Activated B cell treated with CpG ODN at 0.5 μM for 24 hours (primary cell): Measurements from ENCODE around the gene CAP1. TPM values are rescaled to one million over a fixed set of nuclear protein-coding genes. Genes with fewer than 3 reads are reported as not detected.

Source experiments
- ATAC-seq: fragments of 200-7000 bp; cut with Tn5 transposase; one replicate; pipeline ENCODE4 v1.10.0; 2021; ENCODE audit warnings: low read depth, mild to moderate bottlenecking, moderate library complexity
- CTCF ChIA-PET: fragments of 350-600 bp; sonication (Branson Sonifier 250); formaldehyde crosslinking; loops from one replicate; lab custom pipeline; 2021; ENCODE audit warnings: antibody characterized with exemption; lab: Charles Lee
- POLR2A ChIA-PET: fragments of 350-600 bp; sonication (Branson Sonifier 250); formaldehyde crosslinking; loops from one replicate; lab custom pipeline; 2021; ENCODE audit warnings: antibody characterized with exemption; lab: Charles Lee
- DNase-seq: peaks from one replicate; pipeline ENCODE4 v3.0.0; 2022
- H3K27ac Mint-ChIP-seq: one replicate; pipeline ENCODE4 v1.8.0; 2020; ENCODE audit warnings: mixed read lengths
- H3K27me3 Mint-ChIP-seq: one replicate; pipeline ENCODE4 v1.8.0; 2021; ENCODE audit warnings: mixed read lengths
- H3K36me3 Mint-ChIP-seq: one replicate; pipeline ENCODE4 v1.8.0; 2021; ENCODE audit warnings: low read depth, mixed read lengths
- H3K4me1 Mint-ChIP-seq: one replicate; pipeline ENCODE4 v1.8.0; 2021; ENCODE audit warnings: mixed read lengths
- H3K4me3 Mint-ChIP-seq: one replicate; pipeline ENCODE4 v1.8.0; 2020; ENCODE audit warnings: mild to moderate bottlenecking, mixed read lengths
- H3K9me3 Mint-ChIP-seq: one replicate; pipeline ENCODE4 v1.8.0; 2020; ENCODE audit warnings: mixed read lengths
- intact Hi-C: fragments of 100-400 bp; cut with micrococcal nuclease; formaldehyde crosslinking; loops from one replicate; pipeline ENCODE4 v1.15.1; 2024
- total RNA-seq: library from RNA; stranded (reverse); gene quantifications from 2 replicates; pipeline ENCODE4 v1.2.3, GENCODE V29; 2022
- TF ChIP-seq, protein P1 (sequence below): fragments of 200-600 bp; IDR thresholded peaks from one replicate; pipeline ENCODE4 v1.8.0; 2022; ENCODE audit warnings: antibody characterized with exemption, mild to moderate bottlenecking

Gene CAP1
- total RNA-seq, 1 donor from 2014 or later, result 410 TPM

DNA sequence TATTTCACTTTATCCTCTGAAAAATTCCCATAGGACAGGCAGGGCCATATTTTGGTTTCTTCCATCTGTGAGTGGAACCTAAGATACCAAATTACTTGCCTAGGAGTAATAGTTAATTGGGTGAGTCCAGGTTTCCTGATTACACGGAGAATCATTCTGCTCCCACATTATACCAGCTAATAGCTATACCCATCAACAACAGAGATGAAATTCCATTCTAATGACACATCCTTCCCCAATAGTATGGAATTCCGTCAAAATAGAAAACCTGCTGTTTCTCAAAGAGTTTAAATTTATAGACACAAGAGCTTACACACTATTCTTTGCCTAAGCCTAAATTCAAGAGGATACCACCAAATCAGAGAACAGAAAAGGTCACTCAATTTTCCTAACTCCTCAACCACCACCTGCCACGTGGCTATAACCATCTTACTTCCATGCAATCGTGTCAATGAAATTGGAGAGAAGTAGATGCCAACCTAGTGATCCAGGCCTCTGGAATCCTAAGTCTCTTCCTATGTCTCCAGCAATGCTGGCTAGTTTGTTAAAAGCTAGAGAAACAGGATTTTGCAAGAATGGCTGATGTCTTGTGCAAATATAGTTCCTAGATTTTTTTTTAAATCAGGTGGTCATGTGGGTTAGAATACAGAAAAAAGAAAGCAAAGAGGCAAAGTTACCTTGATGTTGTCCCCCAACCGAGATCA is 50.3 kb downstream of the CAP1 start:
- Mint-ChIP-seq H3K27ac (no peak overlapping the region), H3K36me3 (peaks cover 60% of the 10 kb centered on the region), H3K4me1 (peaks cover 3% of the 10 kb centered on the region), H3K27me3 (no peaks in the 10 kb centered on the region), H3K4me3 (no peak overlapping the region), H3K9me3 (no peaks in the 10 kb centered on the region)
- no peak for ATAC-seq
- DNase-seq, result no peak
- CTCF ChIA-PET, result interaction anchor here (1.2 to 1.6 kb wide), 2 partner anchors 11 to 248 kb away, joined by 4 to 7 read pairs; no protein-coding TSS in a partner anchor
- POLR2A ChIA-PET, result no interaction called here
- TF ChIP-seq, protein P1, sequence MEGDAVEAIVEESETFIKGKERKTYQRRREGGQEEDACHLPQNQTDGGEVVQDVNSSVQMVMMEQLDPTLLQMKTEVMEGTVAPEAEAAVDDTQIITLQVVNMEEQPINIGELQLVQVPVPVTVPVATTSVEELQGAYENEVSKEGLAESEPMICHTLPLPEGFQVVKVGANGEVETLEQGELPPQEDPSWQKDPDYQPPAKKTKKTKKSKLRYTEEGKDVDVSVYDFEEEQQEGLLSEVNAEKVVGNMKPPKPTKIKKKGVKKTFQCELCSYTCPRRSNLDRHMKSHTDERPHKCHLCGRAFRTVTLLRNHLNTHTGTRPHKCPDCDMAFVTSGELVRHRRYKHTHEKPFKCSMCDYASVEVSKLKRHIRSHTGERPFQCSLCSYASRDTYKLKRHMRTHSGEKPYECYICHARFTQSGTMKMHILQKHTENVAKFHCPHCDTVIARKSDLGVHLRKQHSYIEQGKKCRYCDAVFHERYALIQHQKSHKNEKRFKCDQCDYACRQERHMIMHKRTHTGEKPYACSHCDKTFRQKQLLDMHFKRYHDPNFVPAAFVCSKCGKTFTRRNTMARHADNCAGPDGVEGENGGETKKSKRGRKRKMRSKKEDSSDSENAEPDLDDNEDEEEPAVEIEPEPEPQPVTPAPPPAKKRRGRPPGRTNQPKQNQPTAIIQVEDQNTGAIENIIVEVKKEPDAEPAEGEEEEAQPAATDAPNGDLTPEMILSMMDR, result no peak
- intact Hi-C loops, result loop anchor here (10.0 kb wide), 1 partner anchor 94 kb away; no protein-coding TSS in a partner anchor

DNA sequence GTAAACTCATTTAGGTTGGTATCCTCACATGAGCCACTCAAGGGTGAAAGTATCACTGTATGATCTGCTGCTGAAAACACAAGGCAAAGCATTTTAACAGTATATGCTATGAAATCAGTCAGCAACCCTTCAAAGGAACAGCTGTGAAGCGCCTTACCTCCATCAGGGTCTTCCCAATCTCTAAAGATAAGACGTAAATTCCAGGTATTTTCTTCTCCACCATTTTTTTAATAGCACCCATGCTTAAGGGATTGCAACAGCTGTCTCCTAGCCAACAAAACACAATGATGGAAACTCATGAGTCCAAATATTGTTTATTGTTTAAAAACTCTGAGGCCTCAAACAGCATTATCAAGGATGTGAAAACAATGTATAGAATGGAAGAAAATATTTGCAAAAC is 51.7 kb downstream of the CAP1 start:
- intact Hi-C loops, result loop anchor here (10.0 kb wide), 1 partner anchor 93 kb away; no protein-coding TSS in a partner anchor
- Mint-ChIP-seq H3K9me3 (no peaks in the 10 kb centered on the region), H3K36me3 (peaks cover 53% of the 10 kb centered on the region), H3K4me1 (peaks cover 13% of the 10 kb centered on the region), H3K27ac (no peak overlapping the region), H3K4me3 (no peak overlapping the region), H3K27me3 (no peaks in the 10 kb centered on the region)
- DNase-seq (no peak), ATAC-seq (no peak)
- ChIA-PET POLR2A (no interaction called here), CTCF (interaction anchor here (1.1 to 1.6 kb wide), 2 partner anchors 15 to 246 kb away, joined by 4 to 7 read pairs; no protein-coding TSS in a partner anchor)
- TF ChIP-seq, protein P1, result no peak

DNA sequence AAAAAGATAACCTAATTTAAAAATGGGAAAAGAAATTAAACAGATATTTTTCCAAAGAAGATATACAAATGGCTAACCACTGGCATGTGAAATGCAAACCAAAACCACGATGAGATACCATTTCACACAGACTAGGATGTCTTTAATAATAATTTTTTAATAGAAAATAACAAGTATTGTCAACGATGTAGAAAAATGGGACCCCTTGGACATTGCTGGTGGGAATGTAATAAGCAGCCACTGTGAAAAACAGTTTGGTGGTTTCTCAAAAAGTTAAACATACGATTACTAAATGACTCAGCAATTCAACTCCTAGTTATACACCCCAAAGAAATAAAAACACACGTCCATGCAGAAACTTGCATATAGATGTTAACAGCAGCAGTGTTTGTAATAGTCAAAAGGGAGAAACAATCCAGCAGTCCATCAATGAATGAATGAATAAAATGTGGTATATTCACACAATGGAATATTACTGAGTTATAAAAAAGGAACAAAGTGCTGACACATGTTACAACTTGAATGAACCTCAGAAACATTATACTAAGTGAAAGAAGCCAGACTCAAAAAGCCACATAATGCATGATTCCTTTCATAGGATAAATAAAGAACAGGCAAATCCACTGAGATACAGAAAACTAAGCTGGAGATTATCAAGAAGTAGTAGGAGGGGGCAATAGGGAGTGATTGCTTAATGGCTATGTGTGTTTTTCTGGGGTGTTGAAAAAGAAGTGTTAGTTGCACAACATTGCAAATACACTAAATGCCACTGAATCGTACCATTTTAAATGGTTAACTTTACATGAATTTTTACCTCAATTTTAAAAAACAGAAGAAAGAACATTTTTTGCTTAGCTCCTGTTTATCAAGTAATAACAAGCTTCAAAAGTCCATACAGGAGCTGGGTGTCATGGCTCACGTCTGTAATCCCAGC is 52.4 kb downstream of the CAP1 start:
- H3K4me3 Mint-ChIP-seq, result no peak overlapping the region
- intact Hi-C loops, result loop anchor here (10.0 kb wide), 1 partner anchor 92 kb away; no protein-coding TSS in a partner anchor
- DNase-seq, result no peak
- no peak for ATAC-seq
- no peaks in the 10 kb centered on the region for H3K9me3 Mint-ChIP-seq
- peaks cover 47% of the 10 kb centered on the region for H3K36me3 Mint-ChIP-seq
- POLR2A ChIA-PET, result no interaction called here
- H3K4me1 Mint-ChIP-seq, result peaks cover 18% of the 10 kb centered on the region
- TF ChIP-seq, protein P1, result no peak
- H3K27ac Mint-ChIP-seq, result no peak overlapping the region
- H3K27me3 Mint-ChIP-seq, result no peaks in the 10 kb centered on the region
- CTCF ChIA-PET, result interaction anchor here (0.6 kb wide), 1 partner anchor 10 kb away, joined by 3 read pairs; no protein-coding TSS in a partner anchor

DNA sequence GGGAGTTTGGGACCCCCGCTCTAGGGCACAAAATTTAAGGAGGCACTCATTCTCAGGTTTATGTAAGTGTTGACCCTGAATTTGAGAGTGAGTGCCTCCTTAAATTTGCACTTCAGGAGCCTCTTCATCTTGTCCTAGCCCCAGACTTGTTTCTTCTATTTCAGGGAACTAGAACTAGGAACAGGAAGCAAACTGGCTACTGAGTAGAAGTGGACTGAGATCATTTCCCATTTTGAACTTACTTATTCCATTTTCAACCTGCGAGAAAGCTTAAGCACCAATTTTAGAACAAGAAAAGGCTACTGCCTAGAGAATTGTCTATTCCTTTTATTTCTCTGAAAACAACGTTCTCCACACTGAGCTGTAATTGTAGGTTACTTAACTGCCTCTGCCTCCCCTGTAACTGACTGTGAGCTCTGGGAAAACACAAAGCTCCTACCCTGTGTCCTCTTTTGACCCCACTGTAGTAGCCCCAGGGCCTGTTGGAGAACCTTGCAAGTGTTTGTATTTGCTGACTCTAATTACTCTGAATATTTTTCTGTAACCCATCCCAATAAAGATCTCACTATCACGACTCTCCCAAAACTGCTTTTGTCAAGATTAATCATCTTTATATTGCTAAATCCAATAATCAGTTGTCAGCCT is 54.1 kb downstream of the CAP1 start:
- Mint-ChIP-seq H3K27ac (no peak overlapping the region), H3K4me1 (peaks cover 18% of the 10 kb centered on the region), H3K4me3 (no peak overlapping the region), H3K36me3 (peaks cover 33% of the 10 kb centered on the region), H3K9me3 (no peaks in the 10 kb centered on the region), H3K27me3 (no peaks in the 10 kb centered on the region)
- POLR2A ChIA-PET, result no interaction called here
- ATAC-seq, result no peak
- DNase-seq, result no peak
- TF ChIP-seq, protein P1, result no peak
- intact Hi-C loops, result loop anchor here (5.0 to 10.0 kb wide), 2 partner anchors 90 to 223 kb away; partner anchors contain the start of gene COL9A2
- CTCF ChIA-PET, result no interaction called here
